Glutamatergic neuron (in vitro differentiated cells): Measurements from ENCODE around the gene RPP25. TPM values are rescaled to one million over a fixed set of nuclear protein-coding genes. Genes with fewer than 3 reads are reported as not detected.

Experiments used
- DNase-seq: peaks from one replicate; pipeline ENCODE4 v3.0.0; 2022
- H3K27ac Mint-ChIP-seq: one replicate; pipeline ENCODE4 v1.8.0; 2020; ENCODE audit warnings: mild to moderate bottlenecking, mixed read lengths, inconsistent platforms; ENCODE audit not compliant: unreplicated experiment
- H3K27me3 Mint-ChIP-seq: one replicate; pipeline ENCODE4 v1.8.0; 2020; ENCODE audit warnings: mild to moderate bottlenecking, moderate library complexity, mixed read lengths, inconsistent platforms; ENCODE audit not compliant: unreplicated experiment
- H3K36me3 Mint-ChIP-seq: one replicate; pipeline ENCODE4 v1.8.0; 2020; ENCODE audit warnings: mild to moderate bottlenecking, mixed read lengths, inconsistent platforms; ENCODE audit not compliant: unreplicated experiment
- H3K4me1 Mint-ChIP-seq: one replicate; pipeline ENCODE4 v1.8.0; 2020; ENCODE audit warnings: mild to moderate bottlenecking, low read depth, mixed read lengths, inconsistent platforms; ENCODE audit not compliant: unreplicated experiment
- H3K4me3 Mint-ChIP-seq: one replicate; pipeline ENCODE4 v1.8.0; 2020; ENCODE audit warnings: mild to moderate bottlenecking, mixed read lengths, inconsistent platforms; ENCODE audit not compliant: unreplicated experiment
- H3K9me3 Mint-ChIP-seq: one replicate; pipeline ENCODE4 v1.8.0; 2020; ENCODE audit warnings: mild to moderate bottlenecking, moderate library complexity, mixed read lengths, inconsistent platforms; ENCODE audit not compliant: unreplicated experiment
- CTCF ChIP-seq: fragments of 200-600 bp; sonication (generic); IDR thresholded peaks from one replicate; pipeline ENCODE4 v1.5.0; 2021; ENCODE audit not compliant: partially characterized antibody, unreplicated experiment
- total RNA-seq: library from RNA; stranded (reverse); fragmentation: NEBNext Ultra II Directional; extraction: Animal tissue kit (Norgen Biotek cat#: 25700); gene quantifications from one replicate; pipeline ENCODE4 v1.2.1, GENCODE V29; 2021; ENCODE audit not compliant: unreplicated experiment

The RPP25 gene
- total RNA-seq, 1 donor from 2014 or later, result 2.3 TPM

- peaks cover 17% of the 10 kb centered on the region for H3K4me1 Mint-ChIP-seq
- H3K27ac Mint-ChIP-seq, result no peak overlapping the region
- H3K27me3 Mint-ChIP-seq, result peaks cover 3% of the 10 kb centered on the region
- no peaks in the 10 kb centered on the region for H3K36me3 Mint-ChIP-seq
- no peak for TF ChIP-seq CTCF
- no peak for DNase-seq
- no peak overlapping the region for H3K4me3 Mint-ChIP-seq
- peaks cover 14% of the 10 kb centered on the region for H3K9me3 Mint-ChIP-seq
Observed at GRCh38 chr15:74908635-74909034, 47.9 kb downstream of the RPP25 start.

DNA sequence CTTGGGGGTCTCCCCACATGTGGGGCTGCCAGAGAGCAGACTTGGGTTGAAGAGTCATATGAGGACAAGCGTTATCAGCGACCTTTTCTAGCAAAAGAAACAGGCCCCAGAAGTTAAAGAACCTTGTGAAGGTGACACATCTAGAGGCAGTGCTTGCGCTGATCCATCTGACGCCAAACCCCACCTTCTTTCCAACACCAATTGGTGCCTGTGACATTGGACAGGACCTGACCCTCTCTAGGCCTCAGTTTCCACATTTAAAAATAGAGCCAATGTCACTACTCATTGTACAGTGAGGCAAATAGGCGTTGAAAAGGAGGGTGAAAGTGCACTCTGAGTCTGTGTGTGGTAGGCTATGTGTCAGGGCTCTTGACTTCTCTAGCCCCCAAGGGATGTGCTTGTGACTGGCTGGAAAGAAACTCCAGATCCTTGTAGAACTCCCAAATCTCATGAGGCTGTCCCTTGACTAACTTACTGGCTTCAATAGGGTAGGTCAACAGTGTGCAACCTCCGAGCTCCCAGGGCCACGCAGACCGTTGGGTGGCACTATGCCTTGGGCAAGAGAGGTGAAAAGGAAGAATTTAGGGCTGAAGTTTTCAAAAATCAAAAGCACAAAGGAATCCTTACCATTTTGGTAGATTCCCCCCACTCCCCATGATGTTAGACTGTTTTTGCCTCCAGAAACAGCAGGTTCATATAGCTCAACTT, 49.3 kb downstream of the RPP25 start:
- H3K27me3 Mint-ChIP-seq, result peaks cover 3% of the 10 kb centered on the region
- DNase-seq, result no peak
- peak overlapping the region; percentile 96 for H3K27ac Mint-ChIP-seq
- H3K4me1 Mint-ChIP-seq, result peaks cover 17% of the 10 kb centered on the region
- peak overlapping the region; percentile 99 for H3K4me3 Mint-ChIP-seq
- peaks cover 14% of the 10 kb centered on the region for H3K9me3 Mint-ChIP-seq
- no peaks in the 10 kb centered on the region for H3K36me3 Mint-ChIP-seq
- no peak for TF ChIP-seq CTCF

GRCh38 chr15:74906450-74907162, 50.0 kb downstream of the RPP25 start, which contains the start of gene FAM219B:
Gene FAM219B (minus strand): TSS chr15:74906851. CDS start chr15:74906800, 51 bp downstream.
- TF ChIP-seq CTCF, result no peak
- Mint-ChIP-seq H3K36me3 (no peaks in the 10 kb centered on the region), H3K27me3 (peaks cover 3% of the 10 kb centered on the region), H3K4me1 (peaks cover 17% of the 10 kb centered on the region), H3K4me3 (peak within 1 kb of the TSS; percentile 99), H3K27ac (peak within 1 kb of the TSS; percentile 96), H3K9me3 (peaks cover 14% of the 10 kb centered on the region)
- DNase-seq, result peak; percentile 94

- no peak for TF ChIP-seq CTCF
- Mint-ChIP-seq H3K36me3 (no peaks in the 10 kb centered on the region), H3K27me3 (peaks cover 3% of the 10 kb centered on the region), H3K4me1 (peaks cover 17% of the 10 kb centered on the region), H3K27ac (peak overlapping the region; percentile 85), H3K9me3 (peaks cover 14% of the 10 kb centered on the region), H3K4me3 (peak overlapping the region; percentile 95)
- peak; percentile 50 for DNase-seq
Observed at GRCh38 chr15:74906067-74906449, 50.5 kb downstream of the RPP25 start.

Other genes with a start within 250 kb of the RPP25 start
- 0.27 TPM for gene CYP1A1, start 231.2 kb downstream of the RPP25 start, total RNA-seq
- gene CYP1A2, start 207.9 kb downstream of the RPP25 start, total RNA-seq, result not detected
- 72.6 TPM for gene CSK, start 174.7 kb downstream of the RPP25 start, total RNA-seq
- not detected for gene LMAN1L, start 143.9 kb downstream of the RPP25 start, total RNA-seq
- 0.32 TPM for gene CPLX3, start 130.1 kb downstream of the RPP25 start, total RNA-seq
- 46.5 TPM for gene ULK3, start 113.6 kb downstream of the RPP25 start, total RNA-seq
- gene SCAMP2, start 83.4 kb downstream of the RPP25 start, total RNA-seq, result 35.6 TPM
- gene MPI, start 66.7 kb downstream of the RPP25 start, total RNA-seq, result 33.1 TPM
- gene FAM219B, start 49.9 kb downstream of the RPP25 start, total RNA-seq, result 171 TPM
- gene COX5A, start 18.7 kb downstream of the RPP25 start, total RNA-seq, result 219 TPM
- 164 TPM for gene SCAMP5, start 38.8 kb upstream of the RPP25 start, total RNA-seq
- gene PPCDC, start 66.8 kb upstream of the RPP25 start, total RNA-seq, result 12.7 TPM
- 9.0 TPM for gene C15orf39, start 245.1 kb upstream of the RPP25 start, total RNA-seq